IMR-90 (cell line): ENCODE measurements around the gene SLC4A1. TPM values are rescaled to one million over a fixed set of nuclear protein-coding genes. Genes with fewer than 3 reads are reported as not detected.

Experiments used
- ATAC-seq: fragments of 200-7000 bp; cut with Tn5 transposase; 2 replicates; pipeline ENCODE4 v1.9.1; 2020; ENCODE audit warnings: low read depth, mild to moderate bottlenecking, moderate library complexity
- BruUV-seq: library from RNA; stranded (reverse); fragments of 400-500 nt; replicated peaks from 2 replicates; lab custom pipeline; 2021; lab: Mats Ljungman, UMichigan
- CTCF ChIA-PET: fragments of 300-600 bp; formaldehyde crosslinking; extraction: SDS; loops from one replicate; lab custom pipeline; 2021; ENCODE audit warnings: antibody characterized with exemption; lab: Yijun Ruan, JAX
- POLR2A ChIA-PET: fragments of 300-600 bp; sonication (Branson Sonifier 250); formaldehyde crosslinking; loops from one replicate; lab custom pipeline; 2022; ENCODE audit warnings: antibody characterized with exemption; ENCODE audit not compliant: unreplicated experiment; lab: Charles Lee
- DNase-seq: peaks from one replicate; pipeline ENCODE4 v3.0.0; 2013
- H2AFZ ChIP-seq: replicated peaks from 2 replicates; pipeline ENCODE3; 2013; ENCODE audit warnings: low read length, mild to moderate bottlenecking; ENCODE audit not compliant: poor library complexity
- H2AK5ac ChIP-seq: 2 replicates; pipeline ENCODE4 v1.6.1; 2013; ENCODE audit warnings: low read depth, low read length, inconsistent platforms
- H2AK9ac ChIP-seq: replicated peaks from 2 replicates; pipeline ENCODE3; 2013; ENCODE audit warnings: mild to moderate bottlenecking, low read depth, low read length, moderate library complexity; ENCODE audit not compliant: poor library complexity
- H2BK120ac ChIP-seq: 2 replicates; pipeline ENCODE4 v1.6.1; 2013; ENCODE audit warnings: low read depth, low read length, inconsistent platforms
- H2BK15ac ChIP-seq: 3 replicates; pipeline ENCODE4 v1.6.1; 2013; ENCODE audit warnings: low read depth, low read length, inconsistent platforms
- H2BK20ac ChIP-seq: 2 replicates; pipeline ENCODE4 v1.6.1; 2013; ENCODE audit warnings: low read depth, mild to moderate bottlenecking, inconsistent platforms, low read length, moderate library complexity
- H2BK5ac ChIP-seq: 2 replicates; pipeline ENCODE4 v1.6.1; 2013; ENCODE audit warnings: mild to moderate bottlenecking, low read depth, low read length, inconsistent platforms; ENCODE audit not compliant: poor library complexity, severe bottlenecking
- H3K14ac ChIP-seq: replicated peaks from 2 replicates; pipeline ENCODE4 v1.6.1; 2013; ENCODE audit warnings: low read depth, low read length, inconsistent platforms
- H3K18ac ChIP-seq: 2 replicates; pipeline ENCODE4 v1.6.1; 2013; ENCODE audit warnings: low read depth, low read length, control low read depth
- H3K23ac ChIP-seq: 2 replicates; pipeline ENCODE4 v1.6.1; 2013; ENCODE audit warnings: low read depth, low read length, inconsistent platforms
- H3K27ac ChIP-seq: 2 replicates; pipeline ENCODE4 v1.5.1; 2013; ENCODE audit warnings: mild to moderate bottlenecking, control low read depth, low read length; ENCODE audit not compliant: insufficient read depth
- H3K27me3 ChIP-seq: 2 replicates; pipeline ENCODE4 v1.6.1; 2013; ENCODE audit warnings: low read length; ENCODE audit not compliant: control insufficient read depth, insufficient read depth
- H3K36me3 ChIP-seq: 2 replicates; pipeline ENCODE4 v1.6.1; 2013; ENCODE audit warnings: low read length, mixed read lengths; ENCODE audit not compliant: control insufficient read depth, insufficient read depth
- H3K4ac ChIP-seq: 2 replicates; pipeline ENCODE4 v1.6.1; 2013; ENCODE audit warnings: low read depth, low read length, inconsistent platforms
- H3K4me1 ChIP-seq: 2 replicates; pipeline ENCODE4 v1.6.1; 2013; ENCODE audit warnings: low read length, mixed read lengths; ENCODE audit not compliant: control insufficient read depth, insufficient read depth
- H3K4me2 ChIP-seq: 2 replicates; pipeline ENCODE4 v1.6.1; 2013; ENCODE audit warnings: low read depth, mild to moderate bottlenecking, control low read depth, low read length, moderate library complexity
- H3K4me3 ChIP-seq: 2 replicates; pipeline ENCODE4 v1.5.1; 2013; ENCODE audit warnings: low read depth, mild to moderate bottlenecking, control low read depth, low read length, moderate library complexity; ENCODE audit not compliant: insufficient read depth
- H3K56ac ChIP-seq: 2 replicates; pipeline ENCODE4 v1.6.1; 2013; ENCODE audit warnings: low read length, inconsistent platforms; ENCODE audit not compliant: insufficient read depth; ENCODE audit errors: extremely low read depth
- H3K79me1 ChIP-seq, 2 experiments: 2 replicates each; pipeline ENCODE4 v1.6.1; 2013; ENCODE audit warnings: low read length in 2 of 2, inconsistent platforms in 1 of 2, low read depth in 1 of 2
- H3K9ac ChIP-seq: 2 replicates; pipeline ENCODE4 v1.6.1; 2013; ENCODE audit warnings: low read depth, low read length, control low read depth
- H3K9me1 ChIP-seq: 2 replicates; pipeline ENCODE4 v1.6.1; 2013; ENCODE audit warnings: low read length, inconsistent platforms; ENCODE audit not compliant: insufficient read depth
- H3K9me3 ChIP-seq: 2 replicates; pipeline ENCODE4 v1.6.1; 2013; ENCODE audit warnings: low read length; ENCODE audit not compliant: control insufficient read depth, insufficient read depth
- H4K20me1 ChIP-seq: 2 replicates; pipeline ENCODE4 v1.6.1; 2013; ENCODE audit warnings: low read length, inconsistent platforms; ENCODE audit not compliant: insufficient read depth
- H4K5ac ChIP-seq: 2 replicates; pipeline ENCODE4 v1.6.1; 2013; ENCODE audit warnings: mild to moderate bottlenecking, low read depth, low read length, control low read depth
- H4K8ac ChIP-seq, 2 experiments: 2 replicates each; pipeline ENCODE4 v1.6.1; 2013; ENCODE audit warnings: low read depth in 2 of 2, low read length in 2 of 2, control low read depth in 1 of 2, inconsistent platforms in 1 of 2
- H4K91ac ChIP-seq: 2 replicates; pipeline ENCODE4 v1.6.1; 2013; ENCODE audit warnings: low read depth, low read length, inconsistent platforms; ENCODE audit not compliant: insufficient read depth
- BHLHE40 ChIP-seq: fragments of 150-350 bp; IDR thresholded peaks from 2 replicates; pipeline ENCODE4 v1.6.1; 2016; ENCODE audit warnings: mild to moderate bottlenecking, low read depth, low read length
- CEBPB ChIP-seq: IDR thresholded peaks from 2 replicates; pipeline ENCODE4 v1.6.1; 2012; ENCODE audit warnings: low read depth, low read length, improper control_type of control experiment
- CHD1 ChIP-seq: IDR thresholded peaks from 2 replicates; pipeline ENCODE4 v1.6.1; 2012; ENCODE audit warnings: low read depth, low read length, improper control_type of control experiment
- CTCF ChIP-seq: conservative IDR thresholded peaks from 2 replicates; pipeline ENCODE4 v1.5.1; 2012; ENCODE audit warnings: mild to moderate bottlenecking, low read depth, low read length, improper control_type of control experiment
- ELK1 ChIP-seq: fragments of 150-350 bp; IDR thresholded peaks from 2 replicates; pipeline ENCODE4 v1.6.1; 2016; ENCODE audit warnings: low read depth, mild to moderate bottlenecking, low read length, moderate library complexity, borderline replicate concordance
- FOS ChIP-seq: fragments of 150-350 bp; IDR thresholded peaks from 2 replicates; pipeline ENCODE4 v1.6.1; 2016; ENCODE audit warnings: low read depth, low read length
- MAFK ChIP-seq: IDR thresholded peaks from 2 replicates; pipeline ENCODE4 v1.6.1; 2012; ENCODE audit warnings: low read depth, low read length, improper control_type of control experiment
- MAZ ChIP-seq: IDR thresholded peaks from 2 replicates; pipeline ENCODE4 v1.6.1; 2012; ENCODE audit warnings: low read depth, mild to moderate bottlenecking, low read length, improper control_type of control experiment, moderate library complexity, borderline replicate concordance
- MXI1 ChIP-seq: IDR thresholded peaks from 2 replicates; pipeline ENCODE4 v1.6.1; 2012; ENCODE audit warnings: low read depth, mild to moderate bottlenecking, low read length, moderate library complexity, borderline replicate concordance
- NFE2L2 ChIP-seq: fragments of 150-350 bp; IDR thresholded peaks from 2 replicates; pipeline ENCODE4 v1.6.1; 2016; ENCODE audit warnings: low read depth, mild to moderate bottlenecking, low read length
- POLR2A ChIP-seq: IDR thresholded peaks from 2 replicates; pipeline ENCODE4 v1.6.1; 2012; ENCODE audit warnings: mild to moderate bottlenecking, low read depth, low read length
- RAD21 ChIP-seq: IDR thresholded peaks from 2 replicates; pipeline ENCODE4 v1.6.1; 2012; ENCODE audit warnings: low read length, improper control_type of control experiment
- RCOR1 ChIP-seq: IDR thresholded peaks from 2 replicates; pipeline ENCODE4 v1.6.1; 2012; ENCODE audit warnings: mild to moderate bottlenecking, low read length, improper control_type of control experiment; ENCODE audit not compliant: insufficient replicate concordance
- RFX5 ChIP-seq: IDR thresholded peaks from 2 replicates; pipeline ENCODE4 v1.8.0; 2012; ENCODE audit warnings: low read depth, mild to moderate bottlenecking, low read length, moderate library complexity
- SMC3 ChIP-seq: fragments of 150-350 bp; IDR thresholded peaks from 2 replicates; pipeline ENCODE4 v1.6.1; 2016; ENCODE audit warnings: low read depth, mild to moderate bottlenecking, antibody characterized with exemption, low read length, moderate library complexity
- USF2 ChIP-seq: fragments of 150-350 bp; IDR thresholded peaks from 2 replicates; pipeline ENCODE4 v1.6.1; 2017; ENCODE audit warnings: mild to moderate bottlenecking, antibody characterized with exemption, low read length, low read depth
- WGBS, 2 experiments: methylation state at CpG; one replicate each; pipeline versions ENCODE4 v1.1.5 to v1.1.7; 2013; ENCODE audit warnings: missing lambda C conversion rate in 2 of 2; ENCODE audit not compliant: insufficient read length in 1 of 2; ENCODE audit errors: extremely low coverage in 2 of 2; 5-methylcytosine and 5-hydroxymethylcytosine counted together
- dilution Hi-C: fragments of 300-500 bp; cut with HindIII; formaldehyde crosslinking; loops from one replicate; pipeline ENCODE4 v1.14.3; 2018; ENCODE audit warnings: low sequenced_read_pairs; ENCODE audit not compliant: unreplicated experiment
- in situ Hi-C: fragments of 300-500 bp; cut with MboI; formaldehyde crosslinking; loops from 3 replicates; pipeline ENCODE4 v1.14.3; 2019; ENCODE audit warnings: low sequenced_read_pairs, inconsistent platforms, mixed read lengths
- intact Hi-C: fragments of 100-400 bp; cut with micrococcal nuclease; formaldehyde crosslinking; loops from 2 replicates; pipeline ENCODE4 v1.10.0; 2022
- polyA plus RNA-seq, 3 experiments: library from polyadenylated mRNA; depleted of rRNA; stranded (reverse); fragments of >200 nt; gene quantifications; 2 replicates each; pipeline ENCODE4 v1.2.3, GENCODE V29; 2012; ENCODE audit warnings: low replicate concordance in 1 of 3
- total RNA-seq: library from RNA; depleted of rRNA; stranded (reverse); fragments of >200 nt; gene quantifications from 2 replicates; pipeline ENCODE4 v1.2.3, GENCODE V29; 2012

Gene SLC4A1
- total and polyA plus RNA-seq, 2 of the 4 experiments (the other 2 are of a cell fraction) = not detected

- in situ Hi-C loops = no loop called here
- Histone ChIP-seq H3K79me1 (no peaks in the 10 kb centered on the region), H3K4me1 (no peaks in the 10 kb centered on the region), H3K27ac (no peak overlapping the region), H3K9me3 (no peaks in the 10 kb centered on the region), H4K20me1 (no peaks in the 10 kb centered on the region), H3K23ac (no peak overlapping the region), H3K27me3 (peaks cover 10% of the 10 kb centered on the region), H2AK5ac (no peak overlapping the region), H3K14ac (no peak overlapping the region), H2AFZ (no peak overlapping the region), H4K91ac (no peak overlapping the region), H4K8ac (no peak overlapping the region), H2BK120ac (no peak overlapping the region), H3K4me2 (no peak overlapping the region), H3K4ac (no peak overlapping the region), H3K56ac (no peak overlapping the region), H3K4me3 (no peak overlapping the region), H3K9ac (no peak overlapping the region), H4K5ac (no peak overlapping the region), H2BK5ac (no peak overlapping the region), H2AK9ac (no peak overlapping the region), H3K36me3 (no peaks in the 10 kb centered on the region), H3K18ac (no peak overlapping the region), H3K9me1 (no peaks in the 10 kb centered on the region), H2BK15ac (no peak overlapping the region), H2BK20ac (no peak overlapping the region)
- no peak for DNase-seq
- BruUV-seq = no TSS peak
- intact Hi-C loops = no loop called here
- no CpG with 5 or more reads among the region's 6 CpGs for WGBS, 2 experiments
- CTCF ChIA-PET = no interaction called here
- dilution Hi-C loops = no loop called here
- POLR2A ChIA-PET = interaction anchor here (0.6 kb wide), 1 partner anchor 14 kb away, joined by 6 read pairs; no protein-coding TSS in a partner anchor
- no peak for TF ChIP-seq RFX5
- no peak for TF ChIP-seq MAZ
- TF ChIP-seq ELK1 = no peak
- no peak for TF ChIP-seq FOS
- TF ChIP-seq POLR2A = no peak
- TF ChIP-seq NFE2L2 = no peak
- TF ChIP-seq MXI1 = no peak
- no peak for TF ChIP-seq CHD1
- TF ChIP-seq RAD21 = no peak
- TF ChIP-seq BHLHE40 = no peak
- TF ChIP-seq CTCF = no peak
- no peak for TF ChIP-seq USF2
- no peak for TF ChIP-seq MAFK
- TF ChIP-seq CEBPB = no peak
- TF ChIP-seq SMC3 = no peak
- TF ChIP-seq RCOR1 = no peak
- ATAC-seq = no peak
Measured at GRCh38 chr17:44241106-44241624, 26.8 kb downstream of the SLC4A1 start.
